Measurements from ENCODE around the gene PALLD. TPM values are rescaled to one million over a fixed set of nuclear protein-coding genes. Genes with fewer than 3 reads are reported as not detected.

PALLD gene
- total RNA-seq, 1 experiment from 2014 or later = 18.3 TPM

GRCh38 chr4:168647646-168648375 lies 151.0 kb downstream of the PALLD start:
- no peak for TF ChIP-seq CTCF (conservative IDR thresholded peaks at IDR 0.05)
- no peak overlapping the region for H3K18ac ChIP-seq (ENCODE audit: insufficient read length, low read depth, low read length)
- no peak overlapping the region for H2BK15ac ChIP-seq (ENCODE audit: low read depth, low read length)
- H3K4me1 ChIP-seq (ENCODE audit: insufficient read depth, low read length) = peaks cover 2% of the 10 kb centered on the region; the same call in 1 of the 2 replicates
- no peaks in the 10 kb centered on the region for H3K36me3 Mint-ChIP-seq (ENCODE audit: insufficient read depth in 1 of 3, low read depth in 3 of 3)
- H2AFZ ChIP-seq (ENCODE audit: low read length) = no peak overlapping the region
- H3K27me3 Mint-ChIP-seq (ENCODE audit: low read depth) = no peaks in the 10 kb centered on the region
- no peak overlapping the region for H3K9ac ChIP-seq (ENCODE audit: extremely low read depth, insufficient read length, low read length)
- H2BK20ac ChIP-seq (ENCODE audit: low read depth, low read length, poor library complexity, severe bottlenecking) = no peak overlapping the region
- DNase-seq = no peak
- no peak overlapping the region for H3T11ph ChIP-seq (ENCODE audit: low read length)
- no peaks in the 10 kb centered on the region for H3K79me1 ChIP-seq (ENCODE audit: insufficient read depth, low read depth, low read length, poor library complexity, severe bottlenecking)
- H3K56ac ChIP-seq (ENCODE audit: insufficient read length, low read depth, low read length) = no peak overlapping the region
- H4K20me1 ChIP-seq (ENCODE audit: control insufficient read depth, insufficient read depth, insufficient read length) = no peaks in the 10 kb centered on the region
- peaks cover 15 to 28% of the 10 kb centered on the region in 2 experiments for H3K4me1 Mint-ChIP-seq
- no peak overlapping the region for H3K4me3 Mint-ChIP-seq
- H3K9me3 ChIP-seq (ENCODE audit: control insufficient read depth, low read depth, low read length) = no peaks in the 10 kb centered on the region
- no peak overlapping the region for H3K27ac ChIP-seq (ENCODE audit: insufficient read length, low read depth, low read length)
- no peak overlapping the region for H4K8ac ChIP-seq (replicated peaks; ENCODE audit: insufficient read length, low read depth, low read length)
- no peak overlapping the region for H4K5ac ChIP-seq (ENCODE audit: insufficient read length, low read depth, low read length)
- no peak overlapping the region for H3K23ac ChIP-seq (ENCODE audit: insufficient read length, low read depth, low read length)
- WGBS (ENCODE audit: extremely low coverage, insufficient read length, low lambda C conversion rate) = no CpG with 5 or more reads among the region's 8 CpGs
- no peaks in the 10 kb centered on the region for H3K79me2 ChIP-seq (ENCODE audit: insufficient read depth, low read length)
- no peak overlapping the region for H2BK120ac ChIP-seq (ENCODE audit: low read depth, low read length, poor library complexity, severe bottlenecking)
- H3K27me3 ChIP-seq (ENCODE audit: insufficient read depth, low read length) = no peaks in the 10 kb centered on the region
- no peak overlapping the region for H4K91ac ChIP-seq (ENCODE audit: insufficient read length, low read depth, low read length)
- H3K9me3 Mint-ChIP-seq = no peaks in the 10 kb centered on the region
- no peak overlapping the region for H3K4me2 ChIP-seq (ENCODE audit: insufficient read depth, insufficient read length, low read length)
- peak overlapping the region in 1 of 3 experiments; percentile 33; a peak in 1 of 7 replicates for H3K27ac Mint-ChIP-seq
- H2BK5ac ChIP-seq (ENCODE audit: insufficient read length, low read length) = no peak overlapping the region
- H2AK5ac ChIP-seq (ENCODE audit: insufficient read length, low read length) = no peak overlapping the region
- H3K4ac ChIP-seq (ENCODE audit: low read depth, low read length) = no peak overlapping the region
- no peak overlapping the region for H3K14ac ChIP-seq (ENCODE audit: insufficient read depth, low read length)
- H2BK12ac ChIP-seq (ENCODE audit: insufficient read length, low read depth, low read length) = no peak overlapping the region
- H3K23me2 ChIP-seq (ENCODE audit: insufficient read length, low read depth, low read length, poor library complexity, severe bottlenecking) = no peaks in the 10 kb centered on the region

All from H9 (cell line).